ENCODE results near the gene MACF1. TPM values are rescaled to one million over a fixed set of nuclear protein-coding genes. Genes with fewer than 3 reads are reported as not detected.
A peak's percentile ranks its signal among the peaks of the same experiment; 100 is the strongest.

The MACF1 gene
- total and polyA plus RNA-seq, 9 donors, result 93.6 to 331 (median 247) TPM

DNA sequence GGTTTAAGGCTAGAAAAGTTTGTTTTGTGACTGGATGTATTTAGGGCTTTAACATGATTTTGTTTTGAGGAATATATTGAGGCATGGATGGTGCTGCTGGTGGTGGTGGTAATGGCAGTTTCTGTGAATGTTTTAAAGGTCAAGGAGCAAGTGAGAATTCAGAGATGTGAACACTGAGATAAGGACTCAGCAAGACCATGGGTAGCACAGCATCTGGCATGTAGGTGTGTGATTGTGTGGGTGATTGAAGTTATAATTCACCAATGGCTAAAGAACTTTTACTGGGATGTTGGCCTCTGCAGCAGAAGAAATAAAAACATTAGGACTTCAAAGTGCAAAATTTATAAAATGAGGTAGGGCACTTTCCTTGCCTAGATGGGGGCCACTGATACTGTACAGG, 65.9 kb downstream of the MACF1 start:
- Histone ChIP-seq H3K27ac (peak overlapping the region in 1 of 2 donors; percentile 79), H3K36me3 (no peaks in the 10 kb centered on the region), H3K9me3 (no peaks in the 10 kb centered on the region), H3K4me1 (ENCODE audit: insufficient read depth) (peaks cover 20% of the 10 kb centered on the region), H3K4me3 (no peak overlapping the region), H3K27me3 (no peaks in the 10 kb centered on the region)
- DNase-seq, result no peak
- TF ChIP-seq, protein P1, sequence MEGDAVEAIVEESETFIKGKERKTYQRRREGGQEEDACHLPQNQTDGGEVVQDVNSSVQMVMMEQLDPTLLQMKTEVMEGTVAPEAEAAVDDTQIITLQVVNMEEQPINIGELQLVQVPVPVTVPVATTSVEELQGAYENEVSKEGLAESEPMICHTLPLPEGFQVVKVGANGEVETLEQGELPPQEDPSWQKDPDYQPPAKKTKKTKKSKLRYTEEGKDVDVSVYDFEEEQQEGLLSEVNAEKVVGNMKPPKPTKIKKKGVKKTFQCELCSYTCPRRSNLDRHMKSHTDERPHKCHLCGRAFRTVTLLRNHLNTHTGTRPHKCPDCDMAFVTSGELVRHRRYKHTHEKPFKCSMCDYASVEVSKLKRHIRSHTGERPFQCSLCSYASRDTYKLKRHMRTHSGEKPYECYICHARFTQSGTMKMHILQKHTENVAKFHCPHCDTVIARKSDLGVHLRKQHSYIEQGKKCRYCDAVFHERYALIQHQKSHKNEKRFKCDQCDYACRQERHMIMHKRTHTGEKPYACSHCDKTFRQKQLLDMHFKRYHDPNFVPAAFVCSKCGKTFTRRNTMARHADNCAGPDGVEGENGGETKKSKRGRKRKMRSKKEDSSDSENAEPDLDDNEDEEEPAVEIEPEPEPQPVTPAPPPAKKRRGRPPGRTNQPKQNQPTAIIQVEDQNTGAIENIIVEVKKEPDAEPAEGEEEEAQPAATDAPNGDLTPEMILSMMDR (IDR thresholded peaks at IDR 0.05), result no peak
- TF ChIP-seq POLR2A (IDR thresholded peaks at IDR 0.05) (no peak), EP300 (IDR thresholded peaks at IDR 0.05) (no peak)
- intact Hi-C loops (cut with DNase I), result no loop called here

DNA sequence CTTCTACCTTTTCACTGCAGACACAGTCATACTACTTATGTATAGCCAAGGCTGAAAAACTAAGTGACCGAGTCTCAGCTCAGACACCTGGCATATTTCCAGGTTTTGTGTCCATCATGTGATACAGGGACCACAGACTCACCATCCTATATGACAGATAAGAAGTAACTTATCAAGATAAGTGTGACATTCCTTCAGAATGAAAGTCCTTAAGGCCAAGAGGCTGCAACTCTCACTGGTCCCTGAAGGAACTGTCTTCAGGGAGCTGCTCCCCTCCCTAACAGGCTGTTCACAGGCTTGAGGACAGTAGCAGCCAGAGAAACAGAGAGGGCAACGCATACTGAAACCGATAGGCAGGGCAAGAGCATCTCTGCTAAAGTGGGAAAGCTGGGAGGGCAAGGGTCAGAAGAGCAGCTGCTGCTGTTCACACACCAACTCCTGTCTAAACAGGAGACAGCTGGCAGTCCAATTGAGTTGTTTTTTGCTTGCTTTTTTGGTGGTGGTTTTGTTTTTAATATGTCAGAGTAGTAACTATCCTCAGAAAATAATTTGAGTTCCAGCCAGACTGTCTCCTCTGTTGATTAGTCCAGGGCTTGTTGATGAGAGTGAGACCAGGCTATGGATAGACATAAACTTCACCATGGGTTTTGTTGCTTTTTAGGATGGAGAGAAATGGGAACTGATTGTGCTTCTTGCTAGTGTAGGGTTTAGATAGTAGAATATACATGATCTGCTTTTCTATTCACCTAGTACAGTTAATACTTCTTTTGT, 67.7 kb downstream of the MACF1 start:
- H3K36me3 ChIP-seq, result no peaks in the 10 kb centered on the region
- H3K4me1 ChIP-seq (ENCODE audit: insufficient read depth), result peaks cover 20% of the 10 kb centered on the region

DNA sequence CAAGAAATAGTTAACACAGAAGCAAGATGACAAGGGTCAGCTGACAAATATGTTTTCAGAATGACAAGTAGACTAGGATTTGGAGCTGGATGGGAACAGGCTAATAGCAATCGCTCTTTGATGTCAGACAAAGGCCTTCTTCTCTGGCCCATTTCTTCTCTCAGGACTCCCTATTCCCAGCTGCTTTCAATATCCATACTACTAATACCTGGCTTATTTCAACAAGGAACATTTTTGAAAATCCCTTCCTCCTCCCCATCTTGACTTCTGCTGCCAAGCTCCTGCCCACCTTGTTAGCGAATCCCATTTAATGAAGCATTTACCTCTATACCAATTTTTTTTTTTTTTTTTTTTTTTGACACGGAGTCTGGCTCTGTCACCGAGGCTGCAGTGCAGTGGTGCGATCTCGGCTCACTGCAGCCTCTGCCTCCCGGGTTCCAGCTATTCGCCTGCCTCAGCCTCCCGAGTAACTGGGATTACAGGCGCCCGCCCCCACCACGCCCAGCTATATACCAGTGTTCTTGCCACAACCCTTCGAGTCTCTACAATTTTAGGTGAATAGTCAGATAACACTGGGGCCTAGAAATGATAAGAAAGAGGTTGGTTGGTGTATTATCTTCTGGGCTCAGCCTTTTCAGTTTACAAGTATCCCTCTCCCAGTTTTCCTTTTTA, 68.4 kb downstream of the MACF1 start:
- H3K4me1 ChIP-seq (ENCODE audit: insufficient read depth), result peaks cover 20% of the 10 kb centered on the region
- no peaks in the 10 kb centered on the region for H3K9me3 ChIP-seq
- 73 to 86% (median 79%) methylated on average over 13 of the region's 13 CpGs for WGBS, 3 donors
- H3K4me3 ChIP-seq, result no peak overlapping the region
- intact Hi-C loops (cut with DNase I), result no loop called here
- DNase-seq, result no peak
- TF ChIP-seq, protein P1 (IDR thresholded peaks at IDR 0.05), result no peak
- TF ChIP-seq EP300 (IDR thresholded peaks at IDR 0.05), result no peak
- TF ChIP-seq POLR2A (IDR thresholded peaks at IDR 0.05), result no peak
- H3K27ac ChIP-seq, result peak overlapping the region in 1 of 2 donors; percentile 45
- H3K36me3 ChIP-seq, result no peaks in the 10 kb centered on the region
- H3K27me3 ChIP-seq, result no peaks in the 10 kb centered on the region

More for the DNA sequence above, 67.7 kb downstream of the MACF1 start:
- WGBS, 3 donors, result 15 to 22% (median 17%) methylated on average over 3 of the region's 3 CpGs
- TF ChIP-seq EP300 (IDR thresholded peaks at IDR 0.05) (no peak), POLR2A (IDR thresholded peaks at IDR 0.05) (no peak)
- TF ChIP-seq, protein P1 (IDR thresholded peaks at IDR 0.05), result no peak
- peak in 1 of 5 donors; percentile 39 for DNase-seq
- intact Hi-C loops (cut with DNase I), result no loop called here
- peak overlapping the region in 1 of 2 donors; percentile 45 for H3K27ac ChIP-seq
- H3K9me3 ChIP-seq, result no peaks in the 10 kb centered on the region
- no peaks in the 10 kb centered on the region for H3K27me3 ChIP-seq
- H3K4me3 ChIP-seq, result no peak overlapping the region

DNA sequence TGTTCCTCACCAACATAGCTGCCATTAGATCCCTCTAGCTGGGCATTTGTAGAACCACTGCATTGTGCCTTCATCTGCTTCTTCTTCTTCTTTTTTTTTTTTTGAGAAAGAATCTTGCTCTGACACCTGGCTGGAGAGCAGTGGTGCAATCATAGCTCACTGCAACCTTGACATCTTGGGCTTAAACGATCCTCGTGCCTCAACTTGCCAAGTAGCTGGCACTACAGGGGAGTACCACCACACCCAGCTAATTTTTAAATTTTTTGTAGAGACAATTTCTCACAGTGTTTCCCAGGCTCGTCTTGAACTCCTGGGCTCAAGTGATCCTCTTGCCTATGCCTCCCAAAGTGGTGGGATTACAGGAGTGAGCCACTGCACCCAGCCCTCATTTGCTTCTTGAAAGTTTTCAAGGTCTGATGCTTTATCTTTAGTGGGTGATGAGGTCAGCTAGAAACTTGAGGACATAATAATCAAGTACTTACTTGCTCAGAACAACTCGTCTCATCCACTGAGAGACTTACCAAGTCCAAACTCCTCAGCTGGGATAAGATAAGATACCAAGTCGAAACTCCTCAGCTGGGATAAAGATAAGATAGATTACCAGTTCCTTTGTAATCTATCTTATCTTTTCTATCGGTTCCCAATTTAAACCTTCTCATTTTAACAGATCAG, 71.5 kb downstream of the MACF1 start:
- Histone ChIP-seq H3K9me3 (no peaks in the 10 kb centered on the region), H3K27ac (no peak overlapping the region), H3K36me3 (no peaks in the 10 kb centered on the region), H3K4me3 (no peak overlapping the region), H3K27me3 (no peaks in the 10 kb centered on the region), H3K4me1 (ENCODE audit: insufficient read depth) (peaks cover 7% of the 10 kb centered on the region)
- intact Hi-C loops (cut with DNase I), result no loop called here
- WGBS, 3 donors, result 51 to 64% (median 57%) methylated on average over 6 of the region's 6 CpGs
- DNase-seq, result no peak
- no peak for TF ChIP-seq EP300 (IDR thresholded peaks at IDR 0.05)
- TF ChIP-seq, protein P1 (IDR thresholded peaks at IDR 0.05), result no peak
- TF ChIP-seq POLR2A (IDR thresholded peaks at IDR 0.05), result no peak
